NCI-H2227 (cell line): ENCODE data around the gene NAGK.
"Not testable (repeated sequence)": the region's sequence is repeated elsewhere in the genome, so short reads cannot be mapped to it uniquely, and the experiment has no call there.

Experiments
- DNase-seq: peaks from one replicate; lab custom pipeline; 2025; ENCODE audit not compliant: unreplicated experiment; lab: John Stamatoyannopoulos, UW

NAGK gene

GRCh38 chr2:71068218-71069035, at the start of gene NAGK:
NAGK (plus strand) TSS chr2:71068648; CDS start chr2:71068684, 36 bp downstream.
- peak; percentile 97 for DNase-seq

- not testable (repeated sequence) for DNase-seq
These were observed 48.5 kb upstream of the NAGK start for GRCh38 chr2:71019989-71020388.

- not testable (repeated sequence) for DNase-seq
These were observed 47.1 kb upstream of the NAGK start for GRCh38 chr2:71021394-71021793.

GRCh38 chr2:71023553-71024243, 44.8 kb upstream of the NAGK start:
- DNase-seq = not testable (repeated sequence)

GRCh38 chr2:71036296-71036695, 32.2 kb upstream of the NAGK start:
- not testable (repeated sequence) for DNase-seq

GRCh38 chr2:71042287-71042686, 26.2 kb upstream of the NAGK start:
- DNase-seq = no peak

GRCh38 chr2:71043531-71044407, 24.7 kb upstream of the NAGK start:
- DNase-seq = no peak

- no peak for DNase-seq
These were observed 23.3 kb upstream of the NAGK start for GRCh38 chr2:71045151-71045550.

- no peak for DNase-seq
These were observed 22.4 kb upstream of the NAGK start for GRCh38 chr2:71045865-71046548.

- DNase-seq = no peak
These were observed 20.4 kb upstream of the NAGK start for GRCh38 chr2:71048096-71048495.

- DNase-seq = not testable (repeated sequence)
These were observed 18.6 kb upstream of the NAGK start for GRCh38 chr2:71049704-71050360.

GRCh38 chr2:71055206-71055740, 13.2 kb upstream of the NAGK start:
- not testable (repeated sequence) for DNase-seq

GRCh38 chr2:71060211-71060610, 8.2 kb upstream of the NAGK start:
- DNase-seq = no peak

- no peak for DNase-seq
These were observed 7.6 kb upstream of the NAGK start for GRCh38 chr2:71060871-71061270.

GRCh38 chr2:71063216-71063615, 5.2 kb upstream of the NAGK start:
- no peak for DNase-seq

- DNase-seq = no peak
These were observed 4.3 kb upstream of the NAGK start for GRCh38 chr2:71064110-71064611.

- DNase-seq = no peak
These were observed 3.5 kb upstream of the NAGK start for GRCh38 chr2:71064754-71065621.

- DNase-seq = no peak
These were observed 1.6 kb upstream of the NAGK start for GRCh38 chr2:71066856-71067255.
